ENCODE measurements around the gene INTS13.

GRCh38 chr12:26941215-26941594 is 3.4 kb upstream of the INTS13 start:
- TF ChIP-seq POLR2AphosphoS5 (IDR thresholded peaks at IDR 0.05; ENCODE audit: borderline replicate concordance, low read depth, low read length), result no peak
- TF ChIP-seq EZH2 (IDR thresholded peaks at IDR 0.05), result no peak
